Measurements from ENCODE around the gene C9orf72. TPM values are rescaled to one million over a fixed set of nuclear protein-coding genes. Genes with fewer than 3 reads are reported as not detected.

Gene C9orf72
- total and polyA plus RNA-seq, 9 of the 15 experiments (the other 6 are each of a cell fraction or from before 2014, with no cell fraction given) = 2.3 to 7.3 (median 4.1) TPM

DNA sequence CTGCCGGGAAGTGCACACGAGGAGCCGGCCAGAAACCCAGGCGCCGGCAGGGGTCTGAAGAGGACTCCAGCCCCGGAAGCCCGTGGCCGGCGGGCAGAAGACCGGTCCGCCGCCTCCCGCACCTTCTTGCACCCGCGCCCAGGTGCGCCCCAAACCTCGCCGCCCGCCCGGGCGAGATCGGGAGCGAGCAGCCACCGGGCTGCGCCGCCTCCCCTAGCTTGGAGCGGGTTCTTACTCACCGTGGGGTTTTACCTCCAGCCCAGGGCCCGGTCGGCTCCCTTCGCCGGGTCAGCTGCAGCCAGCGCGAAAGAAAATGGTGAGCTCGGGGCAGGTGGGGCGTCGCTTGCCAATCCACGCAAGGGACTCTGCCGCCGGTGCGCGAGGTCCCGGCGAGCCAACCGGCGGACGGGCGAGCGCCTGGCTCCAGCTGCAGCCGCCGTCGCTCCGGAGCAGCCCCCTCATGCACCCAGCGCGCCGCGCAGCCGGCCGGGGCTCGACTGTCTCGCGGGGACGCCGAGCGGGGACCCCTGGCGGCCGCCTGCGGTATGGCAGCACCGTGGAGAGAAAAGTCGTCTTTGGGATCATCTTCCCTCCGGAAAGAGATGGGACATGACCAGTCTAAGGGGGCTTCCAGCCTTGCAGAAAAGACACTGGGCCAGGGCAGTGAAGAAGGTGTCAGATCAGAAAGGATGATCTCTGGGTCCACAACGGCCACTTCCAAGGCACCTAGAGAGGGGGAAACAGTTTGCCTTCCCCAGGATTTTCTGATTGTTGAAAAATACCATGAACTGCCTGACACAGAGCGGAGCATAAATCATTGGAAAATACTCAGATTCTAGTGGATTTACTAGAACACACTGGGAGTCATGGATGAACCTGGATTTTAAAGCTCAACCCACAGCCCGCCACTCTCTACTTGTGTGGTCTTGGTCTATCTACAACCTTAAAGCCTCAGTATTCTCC, 43.7 kb downstream of the C9orf72 start, which contains the start of gene MOB3B (continued):
- TF ChIP-seq TAF1 (IDR thresholded peaks at IDR 0.05; ENCODE audit: control insufficient read depth, extremely low read depth, insufficient read depth, low read length, severe bottlenecking) (peak; percentile 40), RBBP5 (IDR thresholded peaks at IDR 0.05; ENCODE audit: borderline replicate concordance, insufficient read depth, low read length, poor library complexity, severe bottlenecking) (peak; percentile 57), ZNF592 (IDR thresholded peaks at IDR 0.05) (0 out of 2 replicates have a peak, but pooled peaks have one; percentile 25), KLF1 (tag; IDR thresholded peaks at IDR 0.05) (no peak)
- TF ChIP-seq, protein P1, sequence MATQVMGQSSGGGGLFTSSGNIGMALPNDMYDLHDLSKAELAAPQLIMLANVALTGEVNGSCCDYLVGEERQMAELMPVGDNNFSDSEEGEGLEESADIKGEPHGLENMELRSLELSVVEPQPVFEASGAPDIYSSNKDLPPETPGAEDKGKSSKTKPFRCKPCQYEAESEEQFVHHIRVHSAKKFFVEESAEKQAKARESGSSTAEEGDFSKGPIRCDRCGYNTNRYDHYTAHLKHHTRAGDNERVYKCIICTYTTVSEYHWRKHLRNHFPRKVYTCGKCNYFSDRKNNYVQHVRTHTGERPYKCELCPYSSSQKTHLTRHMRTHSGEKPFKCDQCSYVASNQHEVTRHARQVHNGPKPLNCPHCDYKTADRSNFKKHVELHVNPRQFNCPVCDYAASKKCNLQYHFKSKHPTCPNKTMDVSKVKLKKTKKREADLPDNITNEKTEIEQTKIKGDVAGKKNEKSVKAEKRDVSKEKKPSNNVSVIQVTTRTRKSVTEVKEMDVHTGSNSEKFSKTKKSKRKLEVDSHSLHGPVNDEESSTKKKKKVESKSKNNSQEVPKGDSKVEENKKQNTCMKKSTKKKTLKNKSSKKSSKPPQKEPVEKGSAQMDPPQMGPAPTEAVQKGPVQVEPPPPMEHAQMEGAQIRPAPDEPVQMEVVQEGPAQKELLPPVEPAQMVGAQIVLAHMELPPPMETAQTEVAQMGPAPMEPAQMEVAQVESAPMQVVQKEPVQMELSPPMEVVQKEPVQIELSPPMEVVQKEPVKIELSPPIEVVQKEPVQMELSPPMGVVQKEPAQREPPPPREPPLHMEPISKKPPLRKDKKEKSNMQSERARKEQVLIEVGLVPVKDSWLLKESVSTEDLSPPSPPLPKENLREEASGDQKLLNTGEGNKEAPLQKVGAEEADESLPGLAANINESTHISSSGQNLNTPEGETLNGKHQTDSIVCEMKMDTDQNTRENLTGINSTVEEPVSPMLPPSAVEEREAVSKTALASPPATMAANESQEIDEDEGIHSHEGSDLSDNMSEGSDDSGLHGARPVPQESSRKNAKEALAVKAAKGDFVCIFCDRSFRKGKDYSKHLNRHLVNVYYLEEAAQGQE (IDR thresholded peaks at IDR 0.05; ENCODE audit: borderline replicate concordance) = peak; percentile 46; the same call in 1 of the 2 replicates
- TF ChIP-seq, protein P1 (CRISPR knock-in tag; IDR thresholded peaks at IDR 0.05; ENCODE audit: low read depth) = no peak

Data from K562 (cell line).